Nephron (organoid): ENCODE results near the gene TCIRG1.
A peak's percentile ranks its signal among the peaks of the same experiment; 100 is the strongest.

ENCODE experiments used
- H3K27ac Mint-ChIP-seq, 3 experiments: 2 replicates each; pipeline ENCODE4 v1.8.0; 2020; ENCODE audit warnings: mixed read lengths in 3 of 3, mild to moderate bottlenecking in 2 of 3, moderate library complexity in 1 of 3
- H3K27me3 Mint-ChIP-seq: 2 replicates; pipeline ENCODE4 v1.8.0; 2021; ENCODE audit warnings: low read depth, mild to moderate bottlenecking, moderate library complexity, mixed read lengths
- H3K36me3 Mint-ChIP-seq: 2 replicates; pipeline ENCODE4 v1.8.0; 2020; ENCODE audit warnings: low read depth, mixed read lengths
- H3K4me1 Mint-ChIP-seq: 2 replicates; pipeline ENCODE4 v1.8.0; 2020; ENCODE audit warnings: mixed read lengths
- H3K4me3 Mint-ChIP-seq, 3 experiments: 2 replicates each; pipeline ENCODE4 v1.8.0; 2020; ENCODE audit warnings: mild to moderate bottlenecking in 3 of 3, mixed read lengths in 3 of 3, moderate library complexity in 2 of 3
- H3K9me3 Mint-ChIP-seq: 2 replicates; pipeline ENCODE4 v1.8.0; 2020; ENCODE audit warnings: mixed read lengths
- CTCF ChIP-seq, 3 experiments: fragments of 200-600 bp; sonication (generic); IDR thresholded peaks; one replicate each; pipeline ENCODE4 v1.5.0; 2021; ENCODE audit warnings: antibody characterized with exemption in 3 of 3; ENCODE audit not compliant: unreplicated experiment in 3 of 3

TCIRG1 gene

DNA sequence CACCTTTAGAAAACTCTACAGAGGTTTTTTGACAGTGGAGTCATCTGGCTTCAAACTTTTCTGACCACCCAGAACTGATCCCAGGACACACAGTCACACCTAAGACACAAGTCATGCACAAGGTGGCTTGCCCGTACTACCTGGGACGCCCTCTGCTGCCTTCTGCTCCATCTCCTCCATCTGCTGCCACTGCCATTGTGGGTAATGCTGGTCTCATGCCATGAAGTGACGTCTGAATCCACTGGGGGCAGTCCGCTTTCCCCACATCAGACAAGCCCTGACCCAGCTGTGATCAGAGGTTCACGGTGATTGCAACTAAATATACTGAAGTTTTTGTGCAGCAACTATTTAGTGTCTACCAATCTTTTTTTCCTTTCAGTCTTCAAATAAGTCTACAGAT, 13.8 kb upstream of the TCIRG1 start:
- TF ChIP-seq CTCF (IDR thresholded peaks at IDR 0.05; ENCODE audit: unreplicated experiment in 3 of 3): no peak
- Mint-ChIP-seq H3K9me3 (peaks cover 14% of the 10 kb centered on the region), H3K36me3 (peaks cover 26% of the 10 kb centered on the region), H3K27me3 (peaks cover 3% of the 10 kb centered on the region), H3K27ac (no peak overlapping the region), H3K4me3 (no peak overlapping the region), H3K4me1 (peaks cover 10% of the 10 kb centered on the region)

GRCh38 chr11:68026391-68027105, 12.3 kb upstream of the TCIRG1 start:
- no peak overlapping the region for H3K4me3 Mint-ChIP-seq
- peaks cover 18% of the 10 kb centered on the region for H3K4me1 Mint-ChIP-seq
- no peak overlapping the region for H3K27ac Mint-ChIP-seq
- peaks cover 26% of the 10 kb centered on the region for H3K36me3 Mint-ChIP-seq
- H3K9me3 Mint-ChIP-seq: peaks cover 14% of the 10 kb centered on the region
- no peak for TF ChIP-seq CTCF (IDR thresholded peaks at IDR 0.05; ENCODE audit: unreplicated experiment in 3 of 3)
- no peaks in the 10 kb centered on the region for H3K27me3 Mint-ChIP-seq

DNA sequence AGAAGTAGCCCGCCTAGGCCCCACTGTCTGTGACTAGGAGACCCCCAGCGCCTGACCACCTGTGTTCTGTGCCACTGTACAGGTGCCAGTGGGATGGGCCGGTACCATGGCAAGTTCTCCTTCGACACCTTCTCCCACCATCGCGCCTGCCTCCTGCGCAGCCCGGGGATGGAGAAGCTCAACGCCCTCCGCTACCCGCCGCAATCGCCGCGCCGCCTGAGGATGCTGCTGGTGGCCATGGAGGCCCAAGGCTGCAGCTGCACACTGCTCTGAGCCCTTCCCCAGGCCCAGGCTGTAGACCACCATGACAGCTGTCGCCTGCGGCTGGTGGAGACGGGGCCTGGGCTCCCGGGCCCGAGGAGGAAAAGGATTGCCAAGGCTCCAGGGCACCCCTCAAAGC, 11.2 kb upstream of the TCIRG1 start:
- TF ChIP-seq CTCF (IDR thresholded peaks at IDR 0.05; ENCODE audit: unreplicated experiment in 3 of 3): no peak
- Mint-ChIP-seq H3K27ac (no peak overlapping the region), H3K36me3 (peaks cover 26% of the 10 kb centered on the region), H3K4me3 (peak overlapping the region in 1 of 3 experiments; percentile 36), H3K4me1 (peaks cover 21% of the 10 kb centered on the region), H3K27me3 (no peaks in the 10 kb centered on the region), H3K9me3 (peaks cover 14% of the 10 kb centered on the region)

- peaks cover 29% of the 10 kb centered on the region for H3K36me3 Mint-ChIP-seq
- TF ChIP-seq CTCF (IDR thresholded peaks at IDR 0.05; ENCODE audit: unreplicated experiment in 3 of 3): no peak
Observed at GRCh38 chr11:68028802-68029545, 9.9 kb upstream of the TCIRG1 start.

GRCh38 chr11:68030318-68031143, 8.3 kb upstream of the TCIRG1 start, which contains the start of gene NDUFS8:
Gene NDUFS8, plus strand, starts transcription at chr11:68030681. Its CDS starts 1,471 bp downstream, at chr11:68032152.
- TF ChIP-seq CTCF (IDR thresholded peaks at IDR 0.05; ENCODE audit: unreplicated experiment in 3 of 3): no peak
- Mint-ChIP-seq H3K27me3 (no peaks in the 10 kb centered on the region), H3K9me3 (peaks cover 2% of the 10 kb centered on the region), H3K27ac (peak within 1 kb of the TSS; percentile 73 to 91 (median 85)), H3K4me3 (peak within 1 kb of the TSS; percentile 88 to 92 (median 92)), H3K4me1 (peaks cover 21% of the 10 kb centered on the region), H3K36me3 (peaks cover 14% of the 10 kb centered on the region)

More at GRCh38 chr11:68028802-68029545, 9.9 kb upstream of the TCIRG1 start:
- Mint-ChIP-seq H3K27me3 (no peaks in the 10 kb centered on the region), H3K4me1 (peaks cover 21% of the 10 kb centered on the region), H3K27ac (no peak overlapping the region), H3K9me3 (peaks cover 13% of the 10 kb centered on the region), H3K4me3 (peak overlapping the region; percentile 82 to 92 (median 92))
